ENCODE data around the gene SLIT3.

The SLIT3 gene

GRCh38 chr5:168676501-168676900 is 624.4 kb downstream of the SLIT3 start:
- no peak for DNase-seq

DNA sequence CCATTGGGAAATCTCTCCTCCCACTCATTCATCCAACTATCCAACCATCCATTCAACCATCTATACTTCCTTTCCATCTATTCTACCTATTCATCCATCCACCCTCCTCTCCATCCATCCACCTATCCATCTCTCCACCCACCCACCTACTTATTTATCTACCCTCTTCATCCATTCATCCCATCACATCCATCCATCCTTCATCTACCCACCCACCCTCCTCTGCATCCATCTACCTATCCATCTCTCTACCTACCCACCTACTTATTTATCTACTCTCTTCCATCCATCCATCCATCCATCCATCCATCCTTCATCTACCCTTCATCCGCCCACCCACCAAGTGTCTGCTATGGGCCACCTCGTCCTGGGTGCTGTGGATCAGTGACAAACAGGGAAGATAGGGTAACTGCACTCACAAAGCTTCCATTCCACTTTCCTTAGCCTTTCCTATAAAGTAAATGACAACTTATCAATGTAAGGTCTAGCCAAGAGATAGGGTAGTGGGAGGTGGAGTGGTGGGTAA is 625.0 kb downstream of the SLIT3 start:
- DNase-seq = no peak

DNA sequence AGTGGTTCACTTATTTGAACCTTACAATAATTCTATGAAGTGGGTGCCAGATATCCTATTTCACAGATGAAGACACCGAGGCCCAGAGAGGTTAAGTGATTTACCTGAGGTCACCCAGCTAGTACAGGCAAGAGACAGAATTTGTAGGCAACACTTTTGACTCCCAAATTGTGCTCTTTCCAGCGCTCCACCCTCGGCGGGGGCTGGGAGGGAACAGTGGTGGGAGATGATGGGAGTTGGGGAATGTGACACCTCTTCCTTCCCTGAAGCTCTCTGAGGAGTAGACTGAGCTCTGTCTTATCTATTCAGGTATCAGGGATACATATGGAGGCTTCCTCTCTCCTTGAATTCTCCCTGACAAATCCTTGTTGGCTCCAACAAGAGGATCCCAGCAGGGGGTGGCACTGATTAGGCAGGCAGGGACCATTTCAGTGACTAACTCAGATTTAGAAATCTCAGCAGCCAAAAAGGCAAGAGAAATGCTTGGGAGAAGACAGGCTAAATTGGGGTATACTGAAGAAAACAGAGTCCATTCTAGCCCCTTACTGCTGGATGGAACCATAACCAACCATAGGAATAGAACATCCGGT is 626.0 kb downstream of the SLIT3 start:
- no peak for DNase-seq

DNA sequence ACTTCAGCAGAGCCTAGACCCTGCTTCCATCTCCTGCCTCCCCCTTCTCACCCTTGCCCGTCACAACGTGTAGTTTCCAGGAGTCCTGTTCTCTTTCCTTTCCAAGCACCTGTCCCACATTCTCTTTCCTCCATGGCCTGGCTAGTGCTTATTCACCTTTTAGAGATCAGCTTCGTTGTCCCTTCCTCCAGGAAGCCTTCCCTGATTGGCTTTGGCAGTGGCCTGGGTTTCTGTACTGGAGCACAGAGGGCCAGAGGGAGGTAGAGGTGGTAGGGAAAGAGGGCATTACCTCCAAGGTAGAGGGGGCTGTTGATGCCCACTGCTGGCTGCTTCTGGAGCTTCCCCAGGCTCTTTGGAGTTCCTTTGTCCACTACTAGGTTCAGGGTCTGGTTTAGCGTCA is 628.1 kb downstream of the SLIT3 start:
- DNase-seq = no peak

DNA sequence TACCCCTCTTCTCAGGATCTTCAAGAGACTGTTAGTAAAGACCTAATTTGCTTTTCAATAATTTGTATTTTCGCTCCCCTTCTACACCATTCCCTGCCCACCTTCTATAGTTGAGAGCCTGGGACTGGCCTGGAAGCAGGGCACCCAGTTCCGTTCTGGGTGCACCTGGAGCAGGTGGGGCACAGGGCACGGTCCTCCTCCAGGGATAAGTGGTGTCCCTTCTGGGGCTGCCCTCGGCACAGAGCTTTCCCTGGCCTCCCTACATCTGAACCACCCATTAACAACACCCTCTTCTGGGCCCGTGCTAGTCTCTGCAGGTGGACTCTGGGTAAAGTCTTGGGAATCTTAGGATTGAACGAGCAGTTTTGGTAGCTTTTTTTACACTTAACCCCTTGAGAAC is 628.9 kb downstream of the SLIT3 start:
- DNase-seq = no peak

GRCh38 chr5:168670881-168671575 is 629.9 kb downstream of the SLIT3 start:
- DNase-seq = no peak

DNA sequence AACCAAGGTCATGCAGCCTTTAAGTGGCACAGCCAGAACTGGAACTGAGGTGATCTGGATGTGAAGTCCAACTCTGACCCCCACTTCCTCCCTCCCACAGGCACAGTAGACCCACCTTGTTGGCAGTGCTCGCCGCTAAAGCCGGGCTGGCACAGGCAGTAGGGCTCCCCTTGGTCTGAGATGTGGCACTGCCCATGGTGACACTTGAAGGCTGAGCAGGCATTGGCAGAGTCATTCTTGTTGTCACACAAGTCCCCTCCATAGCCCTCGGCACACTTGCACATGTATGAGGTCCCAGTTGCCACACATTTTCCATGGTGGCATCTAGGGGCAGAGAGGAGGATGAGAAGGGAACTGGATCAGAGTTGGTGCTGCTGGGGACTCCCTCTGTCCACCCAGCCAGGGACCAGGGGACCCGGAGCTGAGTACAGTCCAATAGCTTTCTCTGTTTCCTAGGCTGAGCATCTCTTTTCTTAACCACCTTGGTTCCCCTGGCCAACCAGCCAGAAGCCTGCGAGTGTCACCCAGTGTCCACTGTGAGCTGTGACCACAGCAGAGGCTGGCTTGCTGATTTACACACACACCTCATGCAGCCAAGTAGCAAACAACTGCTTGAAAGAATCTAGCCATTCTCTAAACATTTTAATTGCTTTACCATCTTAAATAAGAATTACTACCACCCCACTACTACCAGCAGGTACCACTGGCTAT is 631.1 kb downstream of the SLIT3 start:
- DNase-seq = no peak

DNA sequence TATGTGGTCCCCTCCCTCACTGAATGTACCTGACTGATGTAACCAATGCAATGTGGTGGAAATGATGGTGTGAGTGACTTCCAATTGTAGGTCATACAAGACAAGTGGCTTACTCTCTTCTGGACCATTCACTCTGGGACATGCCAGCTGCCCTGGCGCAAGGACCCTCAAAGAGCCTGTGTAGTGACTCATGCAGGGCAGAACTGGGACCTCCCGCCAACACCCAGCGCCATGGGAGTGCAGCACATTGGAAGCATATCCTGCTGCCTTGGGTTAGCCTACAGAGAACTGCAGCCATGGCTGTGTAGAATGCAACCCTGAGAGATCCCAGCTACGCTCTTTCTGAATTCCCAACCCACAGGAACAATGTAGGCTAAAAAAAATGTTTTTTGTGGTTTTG is 631.8 kb downstream of the SLIT3 start:
- no peak for DNase-seq

DNA sequence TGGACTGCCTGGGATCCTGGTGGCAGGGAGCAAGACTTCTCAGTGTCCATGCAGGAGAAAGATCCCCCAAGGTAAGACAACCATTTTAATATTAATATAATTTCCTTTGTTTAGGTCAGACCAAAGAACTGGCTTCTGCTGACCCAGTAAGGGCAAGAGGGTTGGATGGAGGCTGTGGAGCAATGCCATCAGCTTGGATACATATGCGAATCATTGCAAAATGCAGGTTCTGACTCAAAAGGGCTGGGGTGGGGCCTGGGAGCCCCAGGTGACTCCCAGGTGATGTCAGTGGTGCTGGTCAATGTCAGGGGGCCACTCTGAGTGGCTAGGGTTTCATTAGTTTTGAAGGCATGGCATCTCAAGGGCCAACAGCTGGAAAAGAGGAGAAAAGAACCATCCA is 632.9 kb downstream of the SLIT3 start:
- DNase-seq = no peak

GRCh38 chr5:168667301-168667840 is 633.6 kb downstream of the SLIT3 start:
- no peak for DNase-seq

DNA sequence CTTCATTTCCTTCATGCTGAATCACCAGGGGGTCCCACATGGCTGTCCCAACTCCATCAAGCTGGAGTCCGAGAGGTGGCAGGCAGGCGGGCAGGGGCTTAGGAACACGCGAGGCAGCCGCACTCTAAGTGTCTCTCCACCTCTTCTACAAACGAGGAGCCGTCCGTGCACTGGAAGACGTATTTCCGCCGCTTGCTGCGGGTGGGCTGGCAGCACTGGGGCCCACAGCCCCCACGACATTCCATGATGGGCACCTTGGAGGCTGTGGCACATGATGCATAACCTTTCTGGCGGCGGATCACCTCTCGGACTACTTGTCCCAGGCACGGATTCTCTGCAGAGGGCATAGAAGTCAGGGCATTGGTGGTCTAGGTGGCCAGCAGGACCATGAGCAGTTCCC is 634.6 kb downstream of the SLIT3 start:
- DNase-seq = no peak

- DNase-seq = no peak
Measured at GRCh38 chr5:168663276-168664004, 637.5 kb downstream of the SLIT3 start.

DNA sequence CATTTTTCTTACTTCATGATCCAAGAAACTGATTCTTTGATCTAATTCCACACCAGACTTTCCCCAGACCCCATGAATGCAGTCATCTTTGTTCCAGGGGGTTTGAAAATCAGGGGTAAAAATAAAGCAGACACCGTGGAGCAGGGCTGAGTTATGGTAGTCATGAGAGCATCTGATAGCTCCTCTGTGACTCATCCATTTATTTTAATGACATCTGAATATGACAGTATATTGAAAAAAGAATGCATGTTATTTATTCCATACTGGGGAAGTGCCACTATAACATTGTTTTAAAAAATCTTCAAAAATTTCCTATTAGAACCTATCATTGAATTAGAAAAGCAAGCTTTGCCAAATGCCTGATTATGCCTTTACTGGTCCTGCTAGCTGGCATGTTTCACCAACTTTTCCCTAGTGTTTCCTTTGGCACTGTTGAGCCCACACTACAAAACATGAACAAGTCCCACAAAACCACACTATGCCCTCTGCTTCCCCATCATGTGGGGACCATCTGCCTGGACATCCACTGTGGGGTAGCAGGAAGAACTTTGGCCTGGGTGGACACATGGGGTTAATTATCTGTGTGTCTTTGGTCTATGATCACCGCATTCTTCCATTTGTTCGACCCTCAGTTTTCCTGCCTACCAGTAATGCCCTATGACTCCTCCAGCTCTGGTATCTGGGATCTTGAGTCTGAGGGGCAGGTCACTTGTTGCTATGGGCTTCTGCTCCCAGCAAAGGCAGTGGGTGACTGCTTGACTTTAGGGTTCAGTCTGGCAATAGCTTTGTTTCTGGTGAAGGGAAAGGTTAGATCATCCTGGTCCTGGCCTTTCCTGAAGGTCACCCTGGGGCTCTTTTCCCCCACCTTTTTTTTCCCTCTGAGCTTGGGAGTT is 639.1 kb downstream of the SLIT3 start:
- no peak for DNase-seq

DNA sequence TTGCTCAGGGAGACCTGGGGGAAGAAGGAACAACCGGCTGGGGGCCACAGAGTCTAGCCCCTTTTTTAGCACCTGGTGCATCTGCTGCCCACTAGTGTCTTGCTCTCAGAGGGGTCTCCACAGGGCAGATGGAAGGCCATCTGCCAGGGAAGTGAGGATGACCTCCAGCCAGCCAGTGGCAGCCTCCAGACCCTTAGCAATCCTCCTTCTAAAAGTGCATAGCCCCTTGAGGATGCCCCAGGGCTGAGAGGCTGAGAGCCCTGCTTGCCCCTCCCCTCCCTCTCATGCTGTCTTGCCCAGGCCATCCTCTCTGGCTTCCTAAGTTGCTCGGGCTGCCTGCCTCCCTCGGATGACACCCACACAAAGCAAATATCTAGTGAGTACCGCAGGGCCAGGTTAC is 640.2 kb downstream of the SLIT3 start:
- no peak for DNase-seq

DNA sequence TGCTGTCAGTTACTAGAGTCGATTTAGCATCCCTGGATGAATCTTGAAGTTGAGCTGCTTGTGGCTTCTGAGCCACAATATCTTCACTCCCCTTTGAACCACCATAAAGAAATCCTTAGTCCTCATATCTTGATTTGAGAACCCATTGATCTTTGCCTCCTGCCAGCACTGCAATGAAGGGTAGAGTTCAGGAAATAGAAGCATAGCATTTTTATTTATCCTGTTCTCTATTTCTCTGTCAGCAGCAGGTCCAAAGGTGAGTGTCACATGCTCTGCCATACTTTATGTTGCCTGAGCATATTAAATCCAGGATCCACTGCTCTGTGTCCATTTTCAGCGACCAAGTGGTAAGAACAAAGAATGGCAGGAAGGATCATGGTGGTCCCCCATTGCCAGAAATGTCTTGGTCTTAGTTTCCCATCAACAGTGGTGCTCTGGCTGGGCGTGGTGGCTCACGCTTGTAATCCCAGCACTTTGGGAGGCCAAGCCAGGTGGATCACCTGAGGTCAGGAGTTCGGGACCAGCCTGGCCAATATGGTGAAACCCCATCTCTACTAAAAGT is 641.6 kb downstream of the SLIT3 start:
- DNase-seq = no peak

- no peak for DNase-seq
Measured at GRCh38 chr5:168658394-168658793, 642.5 kb downstream of the SLIT3 start.

DNA sequence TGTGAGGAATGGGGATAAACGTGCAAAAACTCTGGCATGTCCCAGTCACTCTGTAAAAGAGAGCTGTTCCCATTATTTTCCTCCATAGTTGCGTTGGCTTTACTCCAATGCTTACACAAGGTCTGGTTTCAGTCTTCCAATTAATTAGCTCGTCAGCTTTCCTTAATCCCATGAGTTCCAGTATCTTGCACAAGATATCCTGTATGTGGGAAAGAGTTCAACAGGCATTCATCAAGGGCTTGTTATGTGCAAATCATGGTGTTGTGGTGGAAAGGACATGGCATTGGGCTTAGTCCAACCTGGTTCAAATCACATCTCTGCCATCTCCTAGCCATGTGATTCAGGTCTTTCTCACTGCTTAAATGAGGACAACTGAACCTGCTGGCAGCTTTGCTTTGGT is 644.3 kb downstream of the SLIT3 start:
- DNase-seq = no peak

DNA sequence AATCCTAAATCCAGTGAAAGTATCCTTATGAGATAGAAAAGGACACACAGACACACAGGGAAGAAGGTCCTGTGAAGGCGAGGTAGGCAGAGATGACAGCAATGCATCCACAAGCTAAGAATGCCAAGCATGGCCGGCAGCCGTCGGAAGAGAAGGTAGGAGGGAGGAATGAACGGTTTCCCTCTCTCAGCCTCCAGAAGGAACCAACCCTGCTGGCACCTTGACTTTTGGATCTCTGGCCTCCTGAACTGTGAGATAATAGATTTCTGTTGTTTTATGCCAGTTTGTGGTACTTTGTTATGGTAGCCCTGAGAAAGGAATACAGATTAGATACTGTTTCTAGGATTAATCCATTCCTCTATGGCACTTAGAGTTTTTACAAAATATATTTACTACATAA is 645.6 kb downstream of the SLIT3 start:
- DNase-seq = no peak

GRCh38 chr5:168654211-168654721 is 646.7 kb downstream of the SLIT3 start:
- DNase-seq = no peak

GRCh38 chr5:168653626-168654025 is 647.3 kb downstream of the SLIT3 start:
- DNase-seq = no peak
